Suprapubic skin (tissue), 4 donors: ENCODE data around the gene IQCC.

Experiments
- EP300 ChIP-seq: sonication (generic); formaldehyde crosslinking; IDR thresholded peaks from one replicate; pipeline ENCODE4 v1.6.1; 2017; ENCODE audit warnings: antibody characterized with exemption
- POLR2AphosphoS5 ChIP-seq, 3 donors: sonication (generic); formaldehyde crosslinking; IDR thresholded peaks; one replicate each; pipeline ENCODE4 v1.6.1; 2017; ENCODE audit warnings: antibody characterized with exemption in 3 of 3

GRCh38 chr1:32205401-32206370, at the start of gene IQCC:
- TF ChIP-seq POLR2AphosphoS5 (IDR thresholded peaks at IDR 0.05) (no peak), EP300 (no peak)
